A549 treated with CpdA at 1 μM for 4 hours (cell line): ENCODE measurements around the gene ZNF76. TPM values are rescaled to one million over a fixed set of nuclear protein-coding genes. Genes with fewer than 3 reads are reported as not detected.

Experiments used
- total RNA-seq: library from RNA; stranded (reverse); fragments of 200-300 nt; extraction: Qiagen RNA extraction; gene quantifications from 5 replicates; pipeline ENCODE4 v1.2.3, GENCODE V29; 2022; ENCODE audit warnings: low read depth

The ZNF76 gene
- total RNA-seq, result 8.6 to 12.3 TPM (median 8.9 TPM) in 5 replicates

GRCh38 chr6:35259194-35259947 is at the start of gene ZNF76:
Gene ZNF76, plus strand, starts transcription at chr6:35259735. Its CDS starts 21,417 bp downstream, at chr6:35281152.

GRCh38 chr6:35213824-35214756 is 45.4 kb upstream of the ZNF76 start, which contains the start of gene SCUBE3:
Gene SCUBE3, plus strand, starts transcription at chr6:35213956. Its CDS starts 463 bp downstream, at chr6:35214419.

GRCh38 chr6:35297601-35298481 is 38.3 kb downstream of the ZNF76 start, which contains the start of gene DEF6:
Gene DEF6, plus strand, starts transcription at chr6:35297818. Its CDS starts 39 bp downstream, at chr6:35297857.

GRCh38 chr6:35342258-35343091 is 82.9 kb downstream of the ZNF76 start, which contains the start of gene PPARD:
Gene PPARD, plus strand, starts transcription at chr6:35342558. Its CDS starts 68,530 bp downstream, at chr6:35411088.

Other genes with a start within 250 kb of the ZNF76 start
- gene TCP11, start 118.4 kb upstream of the ZNF76 start, total RNA-seq, result not detected in 5 replicates
- gene SCUBE3, start 45.8 kb upstream of the ZNF76 start, total RNA-seq, result 0.05 to 0.12 TPM (median 0.07 TPM) in 5 replicates
- 0.06 to 0.09 TPM (median 0.06 TPM) in 3 of 5 replicates, not detected in the others for gene DEF6, start 38.1 kb downstream of the ZNF76 start, total RNA-seq
- gene PPARD, start 82.8 kb downstream of the ZNF76 start, total RNA-seq, result 4.8 to 7.0 TPM (median 5.7 TPM) in 5 replicates
- gene FANCE, start 192.6 kb downstream of the ZNF76 start, total RNA-seq, result 2.2 to 3.1 TPM (median 2.9 TPM) in 5 replicates
- 1,379 to 1,552 TPM (median 1,478 TPM) in 5 replicates for gene RPL10A, start 208.7 kb downstream of the ZNF76 start, total RNA-seq
- 4.3 to 6.4 TPM (median 5.0 TPM) in 5 replicates for gene TEAD3, start 237.3 kb downstream of the ZNF76 start, total RNA-seq